NB4 (cell line): ENCODE data around the gene OR2K2.
"Not testable (repeated sequence)": the region's sequence is repeated elsewhere in the genome, so short reads cannot be mapped to it uniquely, and the experiment has no call there.

Source experiments
- DNase-seq: peaks from one replicate; pipeline ENCODE4 v3.0.0; 2010; ENCODE audit warnings: low read depth
- H3K4me3 ChIP-seq: one replicate; pipeline ENCODE4 v1.5.1; 2011; ENCODE audit warnings: mild to moderate bottlenecking, low read depth, low read length, moderate library complexity
- MYC ChIP-seq: IDR thresholded peaks from 2 replicates; pipeline ENCODE4 v1.6.1; 2011; ENCODE audit warnings: low read depth, low read length
- POLR2A ChIP-seq: IDR thresholded peaks from 2 replicates; pipeline ENCODE4 v1.6.1; 2011; ENCODE audit warnings: mild to moderate bottlenecking; ENCODE audit not compliant: insufficient read length; ENCODE audit errors: extremely low read depth
- TF ChIP-seq, protein P1 (sequence below): IDR thresholded peaks from one replicate; pipeline ENCODE4 v1.5.1; 2012; ENCODE audit warnings: low read depth, low read length
- TF ChIP-seq, protein P2 (sequence below): IDR thresholded peaks from 2 replicates; pipeline ENCODE4 v1.6.1; 2011; ENCODE audit warnings: low read depth, low read length

The OR2K2 gene

DNA sequence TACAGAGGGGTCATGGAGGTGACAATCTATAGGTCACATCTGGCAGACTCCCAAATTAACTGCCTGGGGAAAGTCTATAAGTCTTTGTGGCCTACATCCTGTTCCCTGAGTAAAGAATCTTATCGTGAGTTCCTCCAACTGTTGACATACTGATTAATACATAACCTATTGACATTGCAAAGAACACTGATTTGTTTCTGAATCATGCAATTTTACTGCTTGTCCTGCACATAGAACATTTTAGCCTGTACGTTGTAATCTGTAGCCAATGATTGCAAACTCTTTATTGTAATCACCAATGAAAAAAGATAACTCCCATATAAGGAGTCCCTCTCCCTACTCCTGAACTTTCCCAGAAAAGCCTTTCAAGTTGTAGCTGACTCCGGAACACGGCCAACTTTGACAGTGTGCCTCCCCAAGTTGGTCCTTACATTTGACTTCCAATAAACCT, 18.8 kb upstream of the OR2K2 start:
- no peak overlapping the region for H3K4me3 ChIP-seq
- no peak for DNase-seq
- TF ChIP-seq POLR2A (no peak), MYC (no peak)
- TF ChIP-seq, protein P1, sequence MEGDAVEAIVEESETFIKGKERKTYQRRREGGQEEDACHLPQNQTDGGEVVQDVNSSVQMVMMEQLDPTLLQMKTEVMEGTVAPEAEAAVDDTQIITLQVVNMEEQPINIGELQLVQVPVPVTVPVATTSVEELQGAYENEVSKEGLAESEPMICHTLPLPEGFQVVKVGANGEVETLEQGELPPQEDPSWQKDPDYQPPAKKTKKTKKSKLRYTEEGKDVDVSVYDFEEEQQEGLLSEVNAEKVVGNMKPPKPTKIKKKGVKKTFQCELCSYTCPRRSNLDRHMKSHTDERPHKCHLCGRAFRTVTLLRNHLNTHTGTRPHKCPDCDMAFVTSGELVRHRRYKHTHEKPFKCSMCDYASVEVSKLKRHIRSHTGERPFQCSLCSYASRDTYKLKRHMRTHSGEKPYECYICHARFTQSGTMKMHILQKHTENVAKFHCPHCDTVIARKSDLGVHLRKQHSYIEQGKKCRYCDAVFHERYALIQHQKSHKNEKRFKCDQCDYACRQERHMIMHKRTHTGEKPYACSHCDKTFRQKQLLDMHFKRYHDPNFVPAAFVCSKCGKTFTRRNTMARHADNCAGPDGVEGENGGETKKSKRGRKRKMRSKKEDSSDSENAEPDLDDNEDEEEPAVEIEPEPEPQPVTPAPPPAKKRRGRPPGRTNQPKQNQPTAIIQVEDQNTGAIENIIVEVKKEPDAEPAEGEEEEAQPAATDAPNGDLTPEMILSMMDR, result no peak
- TF ChIP-seq, protein P2, sequence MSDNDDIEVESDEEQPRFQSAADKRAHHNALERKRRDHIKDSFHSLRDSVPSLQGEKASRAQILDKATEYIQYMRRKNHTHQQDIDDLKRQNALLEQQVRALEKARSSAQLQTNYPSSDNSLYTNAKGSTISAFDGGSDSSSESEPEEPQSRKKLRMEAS, result no peak

DNA sequence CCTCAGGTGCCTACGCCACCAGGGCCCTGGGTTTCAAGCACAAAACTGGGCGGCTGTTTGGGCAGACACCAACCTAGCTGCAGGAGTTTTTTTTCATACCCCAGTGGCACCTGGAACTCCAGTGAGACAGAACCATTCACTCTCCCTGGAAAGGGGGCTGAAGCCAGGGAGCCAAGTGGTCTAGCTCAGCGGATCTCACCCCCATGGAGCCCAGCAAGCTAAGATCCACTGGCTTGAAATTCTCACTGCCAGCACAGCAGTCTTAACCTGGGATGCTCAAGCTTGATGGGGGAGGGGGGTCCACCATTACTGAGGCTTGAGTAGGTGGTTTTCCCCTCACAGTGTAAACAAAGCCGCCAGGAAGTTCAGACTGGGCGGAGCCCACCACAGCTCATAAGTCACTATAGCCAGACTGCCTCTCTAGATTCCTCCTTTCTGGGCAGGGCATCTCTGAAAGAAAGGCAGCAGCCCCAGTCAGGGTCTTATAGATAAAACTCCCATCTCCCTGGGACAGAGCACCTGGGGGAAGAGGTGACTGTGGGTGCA, 4.4 kb upstream of the OR2K2 start:
- not testable (repeated sequence) for DNase-seq, H3K4me3 ChIP-seq

DNA sequence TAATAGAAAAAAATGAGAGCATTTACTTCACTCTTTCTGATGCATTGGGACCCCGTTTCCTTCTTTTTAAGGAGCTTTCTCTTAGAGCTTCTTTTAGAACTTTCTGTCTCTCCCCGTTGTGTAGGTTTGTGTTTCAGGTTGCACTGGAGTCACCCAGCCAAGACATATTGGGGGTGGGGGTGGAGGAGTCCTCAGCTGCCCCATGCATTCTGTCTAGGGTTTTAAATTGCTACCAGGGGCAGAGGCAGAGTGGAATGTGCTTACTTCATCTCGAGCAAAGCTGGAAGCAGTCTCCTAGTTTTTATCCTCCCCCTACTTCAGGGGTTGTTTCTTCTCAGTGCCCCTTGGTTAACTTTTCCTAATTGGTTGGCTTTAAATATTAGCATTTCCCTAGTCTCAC, 9.4 kb downstream of the OR2K2 start:
- H3K4me3 ChIP-seq, result no peak overlapping the region
- no peak for DNase-seq
- TF ChIP-seq POLR2A (no peak), MYC (no peak)
- TF ChIP-seq, protein P2, result no peak
- TF ChIP-seq, protein P1, result no peak

DNA sequence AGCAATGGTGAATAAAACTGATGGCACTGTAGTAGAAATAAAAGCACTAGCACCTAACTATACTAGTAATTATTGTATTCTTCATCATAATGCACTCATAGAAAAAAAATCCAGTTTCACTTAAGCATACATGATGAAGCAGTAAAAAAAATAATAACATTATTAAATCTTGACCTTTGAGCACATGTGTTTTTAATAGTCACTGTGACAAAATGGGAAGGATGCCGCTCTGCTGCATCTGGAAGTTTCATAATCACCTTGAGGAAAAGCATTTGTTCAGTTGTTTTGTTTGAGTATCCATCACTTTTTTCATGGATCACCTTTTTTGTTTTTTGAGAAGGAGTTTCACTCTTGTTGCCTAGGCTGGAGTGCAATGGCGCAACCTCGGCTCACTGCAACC, 13.2 kb downstream of the OR2K2 start:
- no peak for DNase-seq
- TF ChIP-seq POLR2A (no peak), MYC (no peak)
- TF ChIP-seq, protein P1, result no peak
- TF ChIP-seq, protein P2, result no peak
- H3K4me3 ChIP-seq, result no peak overlapping the region

DNA sequence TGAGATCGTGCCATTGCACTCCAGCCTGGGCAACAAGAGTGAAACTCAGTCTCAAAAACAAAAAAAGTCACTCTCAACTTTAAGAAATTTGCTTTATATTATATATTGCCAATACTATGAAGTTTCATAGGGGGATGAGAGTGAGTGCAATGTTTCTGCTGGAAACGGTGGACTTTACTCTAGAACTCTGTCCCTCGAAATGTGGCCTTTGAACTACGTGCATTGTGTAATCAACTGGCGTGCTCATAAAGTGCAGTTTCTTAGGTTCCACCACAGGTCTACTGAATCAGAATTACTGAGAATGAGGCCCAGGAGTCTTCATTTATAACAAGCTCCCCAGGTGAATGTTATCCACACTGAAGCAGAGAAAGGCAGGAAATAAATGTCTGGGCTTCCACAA, 24.1 kb downstream of the OR2K2 start:
- DNase-seq, result no peak
- H3K4me3 ChIP-seq, result no peak overlapping the region
- TF ChIP-seq POLR2A (no peak), MYC (no peak)
- TF ChIP-seq, protein P2, result no peak
- TF ChIP-seq, protein P1, result no peak

DNA sequence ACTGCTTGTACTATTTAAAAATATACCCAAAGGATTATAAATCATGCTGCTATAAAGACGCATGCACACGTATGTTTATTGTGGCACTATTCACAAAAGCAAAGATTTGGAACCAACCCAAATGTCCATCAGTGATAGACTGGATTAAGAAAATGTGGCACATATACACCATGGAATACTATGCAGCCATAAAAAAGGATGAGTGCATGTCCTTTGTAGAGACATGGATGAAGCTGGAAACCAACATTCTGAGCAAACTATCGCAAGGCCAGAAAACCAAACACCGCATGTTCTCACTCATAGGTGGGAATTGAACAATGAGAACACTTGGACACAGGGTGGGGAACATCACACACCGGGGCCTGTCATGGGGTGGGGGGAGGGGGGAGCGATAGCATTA, 26.0 kb downstream of the OR2K2 start:
- DNase-seq, H3K4me3 ChIP-seq: not testable (repeated sequence)

DNA sequence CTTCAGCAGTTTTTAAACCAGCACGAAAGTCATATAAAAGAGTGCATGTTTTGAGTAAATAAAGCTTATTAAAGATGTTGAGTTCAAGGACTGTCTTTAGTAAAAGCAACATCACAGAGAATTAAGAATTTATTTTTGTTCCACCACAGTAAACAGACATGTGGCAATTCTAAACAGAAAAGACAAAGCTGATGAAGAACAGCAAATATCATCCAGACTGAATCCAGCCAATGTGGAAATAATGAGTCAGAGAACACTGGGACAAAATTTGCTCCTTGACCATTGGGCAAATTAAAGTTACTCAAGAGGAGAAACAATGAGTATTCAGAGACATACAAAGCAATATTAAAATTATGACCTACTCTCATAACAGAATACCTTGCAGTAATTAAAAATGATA, 28.8 kb downstream of the OR2K2 start:
- TF ChIP-seq, protein P1, result no peak
- no peak for TF ChIP-seq MYC
- TF ChIP-seq, protein P2, result no peak
- TF ChIP-seq POLR2A, result no peak
- no peak for DNase-seq
- no peak overlapping the region for H3K4me3 ChIP-seq
